Measurements from ENCODE around the gene THSD4.

DNA sequence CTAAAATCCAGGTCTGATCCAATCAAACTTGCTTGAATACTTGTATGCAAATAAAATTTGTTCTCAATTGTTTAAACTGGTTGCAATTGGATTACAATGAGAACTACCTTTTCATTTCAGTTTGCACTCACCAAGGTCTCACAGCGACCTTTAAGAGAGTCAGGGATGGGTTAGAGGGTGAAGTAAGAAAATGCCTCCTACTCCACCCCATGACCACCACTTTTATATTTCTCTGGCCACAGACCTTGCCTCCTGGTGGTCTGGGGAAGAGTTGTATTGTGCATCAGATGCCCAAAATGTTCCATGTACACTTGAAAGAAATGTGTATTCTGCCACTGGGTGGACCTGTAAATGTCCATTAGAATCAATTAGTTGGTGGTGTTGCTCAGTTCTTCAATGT is 16.4 kb upstream of the THSD4 start:
- TF ChIP-seq, protein P1, sequence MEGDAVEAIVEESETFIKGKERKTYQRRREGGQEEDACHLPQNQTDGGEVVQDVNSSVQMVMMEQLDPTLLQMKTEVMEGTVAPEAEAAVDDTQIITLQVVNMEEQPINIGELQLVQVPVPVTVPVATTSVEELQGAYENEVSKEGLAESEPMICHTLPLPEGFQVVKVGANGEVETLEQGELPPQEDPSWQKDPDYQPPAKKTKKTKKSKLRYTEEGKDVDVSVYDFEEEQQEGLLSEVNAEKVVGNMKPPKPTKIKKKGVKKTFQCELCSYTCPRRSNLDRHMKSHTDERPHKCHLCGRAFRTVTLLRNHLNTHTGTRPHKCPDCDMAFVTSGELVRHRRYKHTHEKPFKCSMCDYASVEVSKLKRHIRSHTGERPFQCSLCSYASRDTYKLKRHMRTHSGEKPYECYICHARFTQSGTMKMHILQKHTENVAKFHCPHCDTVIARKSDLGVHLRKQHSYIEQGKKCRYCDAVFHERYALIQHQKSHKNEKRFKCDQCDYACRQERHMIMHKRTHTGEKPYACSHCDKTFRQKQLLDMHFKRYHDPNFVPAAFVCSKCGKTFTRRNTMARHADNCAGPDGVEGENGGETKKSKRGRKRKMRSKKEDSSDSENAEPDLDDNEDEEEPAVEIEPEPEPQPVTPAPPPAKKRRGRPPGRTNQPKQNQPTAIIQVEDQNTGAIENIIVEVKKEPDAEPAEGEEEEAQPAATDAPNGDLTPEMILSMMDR (IDR thresholded peaks at IDR 0.05), result no peak
- no peak for TF ChIP-seq POLR2A (IDR thresholded peaks at IDR 0.05)

Data from suprapubic skin (tissue), 3 donors.